22Rv1 (cell line): ENCODE results near the gene AGO3.

Experiments
- ZFX ChIP-seq: fragments of 450-650 bp; IDR thresholded peaks from 2 replicates; pipeline ENCODE4 v1.6.1; 2017; ENCODE audit warnings: antibody characterized with exemption, borderline replicate concordance
- TF ChIP-seq, protein P1 (sequence below): fragments of 450-650 bp; IDR thresholded peaks from 2 replicates; pipeline ENCODE4 v1.5.1; 2017; ENCODE audit warnings: mild to moderate bottlenecking

GRCh38 chr1:36055706-36056105, 124.8 kb downstream of the AGO3 start:
- TF ChIP-seq, protein P1, sequence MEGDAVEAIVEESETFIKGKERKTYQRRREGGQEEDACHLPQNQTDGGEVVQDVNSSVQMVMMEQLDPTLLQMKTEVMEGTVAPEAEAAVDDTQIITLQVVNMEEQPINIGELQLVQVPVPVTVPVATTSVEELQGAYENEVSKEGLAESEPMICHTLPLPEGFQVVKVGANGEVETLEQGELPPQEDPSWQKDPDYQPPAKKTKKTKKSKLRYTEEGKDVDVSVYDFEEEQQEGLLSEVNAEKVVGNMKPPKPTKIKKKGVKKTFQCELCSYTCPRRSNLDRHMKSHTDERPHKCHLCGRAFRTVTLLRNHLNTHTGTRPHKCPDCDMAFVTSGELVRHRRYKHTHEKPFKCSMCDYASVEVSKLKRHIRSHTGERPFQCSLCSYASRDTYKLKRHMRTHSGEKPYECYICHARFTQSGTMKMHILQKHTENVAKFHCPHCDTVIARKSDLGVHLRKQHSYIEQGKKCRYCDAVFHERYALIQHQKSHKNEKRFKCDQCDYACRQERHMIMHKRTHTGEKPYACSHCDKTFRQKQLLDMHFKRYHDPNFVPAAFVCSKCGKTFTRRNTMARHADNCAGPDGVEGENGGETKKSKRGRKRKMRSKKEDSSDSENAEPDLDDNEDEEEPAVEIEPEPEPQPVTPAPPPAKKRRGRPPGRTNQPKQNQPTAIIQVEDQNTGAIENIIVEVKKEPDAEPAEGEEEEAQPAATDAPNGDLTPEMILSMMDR: no peak
- no peak for TF ChIP-seq ZFX
